ENCODE results near the gene OR2D3. TPM values are rescaled to one million over a fixed set of nuclear protein-coding genes. Genes with fewer than 3 reads are reported as not detected.

OR2D3 gene
- total and polyA plus RNA-seq, 2 of the 13 experiments (the other 11 are each of a cell fraction or from before 2014, with no cell fraction given), result not detected

- Histone ChIP-seq H3K4me2 (ENCODE audit: low read depth, low read length) (no peak overlapping the region), H2AFZ (ENCODE audit: low read length) (no peak overlapping the region), H3K9me3 (ENCODE audit: low read length) (no peaks in the 10 kb centered on the region), H3K36me3 (replicated peaks in 1 of 2; ENCODE audit: control insufficient read depth in 1 of 2, insufficient read depth in 2 of 2, low read length in 2 of 2) (no peaks in the 10 kb centered on the region), H3K4me1 (ENCODE audit: insufficient read depth, low read length) (no peaks in the 10 kb centered on the region), H3K79me2 (ENCODE audit: insufficient read depth, low read length) (no peaks in the 10 kb centered on the region), H3K27me3 (ENCODE audit: control insufficient read depth in 1 of 2, insufficient read depth in 2 of 2, low read length in 2 of 2) (peaks cover 0 to 7% of the 10 kb centered on the region in 2 experiments; a peak in 2 of 5 replicates), H3K27ac (ENCODE audit: extremely low read length, insufficient read depth, low read length) (no peak overlapping the region), H3K4me3 (replicated peaks in 1 of 3; ENCODE audit: insufficient read depth in 1 of 3, low read depth in 2 of 3, low read length in 3 of 3) (no peak overlapping the region), H4K20me1 (ENCODE audit: insufficient read depth, low read length) (no peaks in the 10 kb centered on the region), H3K9ac (ENCODE audit: insufficient read depth, low read depth, low read length) (no peak overlapping the region)
- in situ Hi-C loops (cut with HindIII; ENCODE audit: extremely low pct_ligation_motif_present, low pct_unique_long_range_greater_than_20kb) (no loop called here), intact Hi-C loops (cut with micrococcal nuclease; ENCODE audit: unreplicated experiment) (no loop called here)
- ChIA-PET CTCF (ENCODE audit: low intra/inter-chr PET ratio, low total read pairs) (no interaction called here), POLR2A (no interaction called here)
- 1% methylated on average over 3 of the region's 3 CpGs for WGBS (ENCODE audit: low lambda C conversion rate)
- TF ChIP-seq ZNF251 (CRISPR knock-in tag; IDR thresholded peaks at IDR 0.05) (no peak), ZNF788 (CRISPR knock-in tag; IDR thresholded peaks at IDR 0.05; ENCODE audit: borderline replicate concordance) (no peak), ZFAT (CRISPR knock-in tag; conservative IDR thresholded peaks at IDR 0.05) (no peak), SRF (IDR thresholded peaks at IDR 0.05; ENCODE audit: low read depth, low read length) (no peak), ZNF224 (CRISPR knock-in tag; IDR thresholded peaks at IDR 0.05) (no peak), ZFP36L2 (CRISPR knock-in tag; IDR thresholded peaks at IDR 0.05) (no peak), ZNF430 (CRISPR knock-in tag; IDR thresholded peaks at IDR 0.05) (no peak), ZNF234 (CRISPR knock-in tag; conservative IDR thresholded peaks at IDR 0.05) (no peak), THYN1 (CRISPR knock-in tag; IDR thresholded peaks at IDR 0.05; ENCODE audit: borderline replicate concordance, low read depth) (no peak), ETV5 (CRISPR knock-in tag; IDR thresholded peaks at IDR 0.05; ENCODE audit: borderline replicate concordance) (no peak), NKX3-1 (CRISPR knock-in tag; IDR thresholded peaks at IDR 0.05) (no peak), THAP7 (CRISPR knock-in tag; IDR thresholded peaks at IDR 0.05) (no peak), KAT7 (CRISPR knock-in tag; IDR thresholded peaks at IDR 0.05; ENCODE audit: borderline replicate concordance) (no peak), ZNF337 (CRISPR knock-in tag; IDR thresholded peaks at IDR 0.05; ENCODE audit: borderline replicate concordance, low read depth) (no peak), PHF21A (CRISPR knock-in tag; IDR thresholded peaks at IDR 0.05) (no peak), ZNF878 (CRISPR knock-in tag; IDR thresholded peaks at IDR 0.05) (no peak), KLF11 (CRISPR knock-in tag; IDR thresholded peaks at IDR 0.05) (no peak)
- no peak for DNase-seq (ENCODE audit: low spot score)
- ATAC-seq, result no peak
- no peak for FAIRE-seq
- BruUV-seq (replicated peaks), result no TSS peak
These were observed 8.9 kb upstream of the OR2D3 start for GRCh38 chr11:6911948-6912347.
